Mesenteric fat pad (tissue), 1 donor: ENCODE data around the gene SRGAP1. TPM values are rescaled to one million over a fixed set of nuclear protein-coding genes. Genes with fewer than 3 reads are reported as not detected.
"Not testable (repeated sequence)": the region's sequence is repeated elsewhere in the genome, so short reads cannot be mapped to it uniquely, and the experiment has no call there.

Experiments used
- DNase-seq: peaks from one replicate; pipeline ENCODE4 v3.0.0-alpha.2; 2020; ENCODE audit warnings: low spot score
- total RNA-seq: library from RNA; stranded (reverse); fragmentation: NEBNext Ultra II Directional; extraction: Animal tissue kit (Norgen Biotek cat#: 25700); gene quantifications from one replicate; pipeline ENCODE4 v1.2.1, GENCODE V29; 2021
- donor health status: DM: yes; HTN: yes; CAD: no.

SRGAP1 gene
- total RNA-seq, 1 donor from 2014 or later, result 20.5 TPM

- no peak for DNase-seq
Observed at GRCh38 chr12:63867053-63867452, 22.6 kb downstream of the SRGAP1 start.

DNA sequence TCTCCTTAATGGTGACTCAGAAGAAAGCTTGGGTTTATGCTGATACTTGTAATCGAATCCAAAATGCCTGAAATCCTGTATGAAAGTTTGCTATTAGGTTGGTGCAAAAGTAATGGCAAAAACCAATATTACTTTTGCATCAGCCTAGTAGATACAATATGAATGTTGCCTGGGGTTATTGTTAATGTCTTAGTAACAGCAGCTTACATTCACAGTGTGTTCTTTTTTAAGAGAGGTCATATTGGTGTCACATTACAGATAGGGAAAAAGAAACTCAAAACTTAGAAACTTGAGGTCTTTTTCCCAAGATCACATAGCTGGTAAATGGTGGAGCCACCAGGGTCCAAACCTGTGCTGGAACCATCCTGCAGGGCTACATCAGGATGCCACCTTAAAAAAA, 25.2 kb downstream of the SRGAP1 start:
- DNase-seq, result no peak

GRCh38 chr12:63870838-63871237, 26.3 kb downstream of the SRGAP1 start:
- no peak for DNase-seq

- no peak for DNase-seq
Observed at GRCh38 chr12:63874897-63875480, 30.5 kb downstream of the SRGAP1 start.

DNA sequence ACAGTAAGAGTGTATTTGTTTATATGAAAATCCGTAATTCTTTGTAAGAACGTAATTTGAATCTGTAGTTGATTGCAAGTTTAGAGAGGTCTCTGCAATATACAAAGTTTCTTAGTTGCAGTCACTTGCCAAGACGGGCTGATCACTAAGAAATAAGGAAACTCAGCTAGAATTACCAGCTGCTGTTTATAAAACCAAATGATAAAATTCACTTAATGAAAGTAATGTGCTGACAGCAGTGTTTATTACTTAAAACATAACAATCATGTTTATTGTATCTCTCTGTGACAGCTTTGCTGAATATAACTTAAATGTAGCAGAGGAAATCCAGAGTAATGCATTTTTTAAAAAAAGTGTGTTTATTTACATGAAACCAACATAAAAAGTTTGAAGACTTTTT, 31.2 kb downstream of the SRGAP1 start:
- DNase-seq, result no peak

DNA sequence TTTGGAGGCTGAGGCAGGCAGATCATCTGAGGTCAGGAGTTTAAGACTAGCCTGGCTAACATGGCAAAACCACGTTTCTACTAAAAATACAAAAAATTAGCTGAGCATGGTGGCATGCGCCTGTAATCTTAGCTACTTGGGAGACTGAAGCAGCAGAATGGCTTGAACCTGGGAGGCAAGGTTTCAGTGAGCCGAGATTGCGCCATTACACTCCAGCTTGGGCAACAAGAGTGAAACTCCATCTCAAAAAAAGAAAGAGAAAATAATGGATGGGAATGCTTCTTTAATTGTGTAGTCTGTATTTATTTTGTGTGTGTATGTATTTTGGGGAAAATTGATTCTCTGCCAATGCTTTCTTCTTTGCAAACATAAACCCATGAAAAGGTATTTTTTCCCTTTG, 32.5 kb downstream of the SRGAP1 start:
- no peak for DNase-seq

DNA sequence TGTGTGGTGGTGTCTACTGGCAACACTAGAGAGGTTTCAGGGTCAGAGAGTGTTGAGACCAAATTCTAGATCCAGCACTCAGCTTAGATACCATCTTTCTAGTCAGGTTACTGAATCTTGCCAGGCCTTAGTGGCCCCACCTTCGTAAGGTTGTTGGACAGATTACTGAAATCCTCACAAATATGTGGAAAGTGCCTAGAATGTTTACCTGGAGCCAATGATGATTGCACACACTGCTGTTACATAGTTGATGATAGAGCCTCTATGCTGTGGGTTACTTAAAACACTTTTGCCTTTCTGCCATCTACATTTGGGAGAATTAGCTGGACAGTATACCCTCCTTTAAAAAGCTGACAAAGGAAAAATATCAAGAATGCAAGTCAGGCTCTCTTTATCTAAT, 33.2 kb downstream of the SRGAP1 start:
- DNase-seq, result no peak

DNA sequence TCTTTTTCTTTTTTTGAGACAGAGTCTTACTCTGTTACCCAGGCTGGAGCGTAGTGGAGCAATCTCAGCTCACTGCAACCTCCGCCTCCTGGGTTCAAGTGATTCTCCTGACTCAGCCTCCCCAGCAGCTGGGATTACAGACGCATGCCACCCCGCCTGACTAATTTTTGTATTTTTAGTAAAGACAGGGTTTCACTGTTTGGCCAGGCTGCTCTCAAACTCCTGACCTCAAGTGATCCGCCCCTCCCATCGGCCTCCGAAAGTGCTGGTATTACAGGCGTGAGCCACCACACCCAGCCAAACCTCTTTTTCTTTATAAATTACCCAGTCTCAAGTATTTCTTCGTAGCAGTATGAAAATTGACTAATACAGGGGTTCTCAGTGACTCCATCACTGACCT, 35.7 kb downstream of the SRGAP1 start:
- DNase-seq, result not testable (repeated sequence)

- DNase-seq, result no peak
Observed at GRCh38 chr12:63880742-63881263, 36.3 kb downstream of the SRGAP1 start.

- no peak for DNase-seq
Observed at GRCh38 chr12:63882844-63883243, 38.3 kb downstream of the SRGAP1 start.

DNA sequence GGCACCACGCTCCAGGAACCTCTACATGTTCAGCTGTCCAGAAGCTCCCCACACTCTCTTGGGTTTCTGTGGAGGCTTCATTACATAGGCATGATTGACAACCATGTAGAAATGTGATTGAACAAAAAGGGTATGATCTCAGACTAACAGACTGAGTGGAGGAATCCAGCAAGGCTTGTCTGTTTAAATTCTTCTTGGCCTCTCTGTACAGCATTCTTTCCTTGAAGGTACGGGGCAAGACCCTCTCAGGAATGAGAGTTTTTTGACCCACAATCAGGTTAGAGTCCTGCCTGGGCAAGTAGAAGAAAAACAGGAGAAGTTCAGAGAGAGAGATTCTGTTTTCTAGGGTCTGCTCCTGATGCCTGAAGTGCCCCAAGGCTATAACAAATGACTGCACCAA, 40.9 kb downstream of the SRGAP1 start:
- no peak for DNase-seq

DNA sequence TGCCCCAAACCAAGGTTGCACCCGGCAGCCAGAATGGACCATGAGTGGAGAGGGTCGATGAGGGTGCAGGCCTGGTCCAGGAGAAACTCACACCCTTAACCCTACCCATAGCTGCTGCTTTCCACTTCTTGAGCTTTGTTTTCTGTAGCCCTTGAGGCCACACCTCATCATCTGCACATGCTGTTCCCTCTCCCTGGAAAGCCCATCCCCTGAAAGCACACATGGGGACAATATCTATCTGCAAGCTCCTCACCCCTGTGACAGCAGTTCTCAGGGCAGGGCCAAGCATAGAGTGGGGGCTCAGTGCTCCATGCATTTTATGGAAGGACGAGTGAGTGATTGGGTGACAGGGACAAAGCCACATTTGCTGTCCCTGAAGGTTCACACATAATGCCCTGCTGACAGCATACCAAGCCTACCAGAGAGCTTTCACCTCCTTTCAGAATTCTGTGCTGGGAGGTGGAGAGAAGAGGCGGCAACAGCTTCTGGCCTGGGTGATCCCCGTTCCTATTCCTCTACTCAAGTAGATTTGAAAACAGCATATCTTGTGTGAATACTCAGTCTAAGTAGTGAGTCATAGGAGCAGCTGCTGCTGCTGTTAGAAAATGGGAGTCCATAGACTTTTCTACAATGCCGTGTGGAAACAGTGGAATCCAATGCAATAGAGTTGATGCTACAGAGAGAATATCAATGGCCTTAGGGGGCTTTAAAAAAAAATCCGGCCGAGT, 44.6 kb downstream of the SRGAP1 start:
- DNase-seq, result no peak

DNA sequence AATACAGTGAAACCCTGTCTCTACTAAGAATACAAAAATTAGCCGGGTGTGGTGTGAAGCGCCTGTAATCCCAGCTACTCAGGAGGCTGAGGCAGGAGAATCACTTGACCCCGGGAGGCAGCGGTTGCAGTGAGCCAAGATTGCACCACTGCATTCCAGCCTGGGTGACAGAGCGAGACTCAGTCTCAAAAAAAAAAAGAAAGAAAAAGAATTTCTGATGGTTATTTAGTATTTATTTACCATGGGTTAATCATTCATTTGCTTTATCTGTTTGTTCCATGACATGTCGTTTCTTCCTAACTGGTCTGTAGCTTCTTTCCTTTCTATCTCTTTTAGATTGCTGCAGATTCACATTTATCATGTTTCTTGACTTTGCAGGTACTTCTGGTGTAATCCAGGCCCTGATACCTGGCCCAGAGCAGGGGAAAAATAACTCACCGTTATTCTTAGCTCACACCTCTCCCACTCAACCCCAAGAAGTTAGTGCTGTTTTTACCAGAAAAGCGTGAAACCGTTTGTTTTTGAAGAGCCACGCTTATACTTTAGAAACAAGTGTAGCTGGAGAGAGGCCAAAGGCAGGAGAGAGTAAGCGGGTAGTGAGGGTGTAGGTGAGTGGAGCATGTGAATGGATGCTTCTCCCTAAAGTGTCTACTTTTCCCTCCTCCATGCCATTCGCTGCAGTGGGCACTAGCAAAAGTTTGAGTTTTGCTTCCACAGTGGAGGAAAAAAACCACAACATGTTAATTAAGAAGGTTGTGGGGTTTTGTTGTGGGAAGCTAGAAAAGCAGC, 45.4 kb downstream of the SRGAP1 start:
- no peak for DNase-seq

- no peak for DNase-seq
Observed at GRCh38 chr12:63893170-63893569, 48.7 kb downstream of the SRGAP1 start.

DNA sequence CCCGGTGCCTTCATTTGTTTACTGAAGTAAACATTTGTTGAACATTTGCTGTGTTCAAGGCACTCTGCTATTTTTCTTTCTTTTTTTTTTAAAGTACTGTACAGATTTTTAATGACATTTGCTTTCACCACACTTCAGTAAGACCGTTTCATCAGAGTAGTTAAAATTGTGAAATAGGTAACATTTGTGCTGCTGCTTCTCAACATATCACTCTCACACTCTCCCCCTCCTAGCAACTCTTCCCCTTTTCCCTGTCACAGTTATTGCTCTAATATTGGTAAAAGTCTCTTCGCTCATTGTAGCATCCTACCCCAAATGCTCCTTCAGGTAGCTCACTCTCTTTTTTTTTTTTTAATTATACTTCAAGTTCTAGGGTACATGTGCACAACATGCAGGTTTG, 49.6 kb downstream of the SRGAP1 start:
- no peak for DNase-seq

DNA sequence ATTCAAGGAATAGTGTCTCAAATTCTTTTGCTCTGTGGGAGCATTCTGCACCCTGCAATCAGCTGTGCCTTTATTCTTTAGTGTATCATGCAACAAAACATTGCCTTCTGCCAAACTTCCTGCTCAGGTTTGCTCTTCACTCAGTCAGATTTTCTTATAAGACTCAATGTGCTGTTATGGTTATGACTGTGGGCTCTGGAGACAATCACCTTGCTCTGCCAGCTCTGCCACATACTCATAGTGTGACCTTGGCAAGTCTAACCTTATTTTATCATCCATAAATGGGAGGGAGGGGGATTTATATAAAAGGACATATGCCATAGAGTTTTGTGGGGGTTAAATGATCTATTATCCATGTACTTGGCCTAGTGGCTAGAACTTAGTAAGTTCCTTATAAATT, 51.3 kb downstream of the SRGAP1 start:
- DNase-seq, result no peak

DNA sequence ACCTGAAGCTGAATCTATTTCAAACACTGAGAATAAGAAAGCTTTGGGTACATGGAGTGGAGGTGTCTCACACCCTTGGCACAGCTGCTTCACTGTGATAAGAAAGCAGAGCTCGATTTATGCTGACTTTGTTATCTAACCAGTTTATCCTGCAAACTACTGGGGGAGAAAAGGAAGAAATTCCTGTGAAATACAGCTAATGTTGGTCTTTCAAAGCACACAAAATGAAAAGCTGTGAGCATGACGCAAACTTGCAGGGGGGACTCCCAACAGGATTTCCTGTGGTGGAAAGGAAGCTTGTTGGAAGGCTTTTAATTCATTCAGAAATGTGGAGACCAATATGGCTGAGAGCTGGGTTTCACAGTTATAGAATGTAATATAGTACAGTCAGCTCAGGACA, 53.4 kb downstream of the SRGAP1 start:
- DNase-seq, result no peak

DNA sequence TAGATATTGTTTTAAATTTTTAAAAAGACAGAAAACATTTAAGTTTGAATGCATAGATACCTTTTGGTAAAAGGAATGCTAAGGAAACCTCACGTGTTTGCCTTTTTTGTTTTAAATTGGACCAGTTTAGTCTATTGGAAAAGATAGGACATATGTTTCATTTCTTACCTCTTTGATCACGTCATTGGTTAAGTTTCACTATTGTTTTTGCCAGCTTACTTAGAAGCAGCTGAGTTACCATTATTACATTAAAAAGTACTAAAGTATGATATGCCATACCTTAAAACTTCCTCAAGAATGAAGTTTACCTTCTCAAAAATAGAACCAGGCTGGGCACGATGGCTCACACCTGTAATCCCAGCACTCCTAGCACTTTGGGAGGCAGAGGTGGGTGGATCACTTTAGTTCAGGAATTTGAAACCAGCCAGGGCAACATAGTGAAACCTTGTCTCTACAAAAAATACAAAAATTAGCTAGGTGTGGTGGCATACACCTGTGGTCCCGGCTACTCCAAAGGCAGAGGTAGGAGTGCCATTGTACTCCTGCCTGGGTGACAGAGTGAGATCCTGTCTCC, 54.4 kb downstream of the SRGAP1 start:
- no peak for DNase-seq

- DNase-seq, result no peak
Observed at GRCh38 chr12:63899396-63899795, 54.9 kb downstream of the SRGAP1 start.

GRCh38 chr12:63900922-63901793, 56.7 kb downstream of the SRGAP1 start:
- no peak for DNase-seq

GRCh38 chr12:63904653-63905052, 60.2 kb downstream of the SRGAP1 start:
- no peak for DNase-seq
